KOPT-K1 (cell line): Measurements from ENCODE around the gene COLEC11.
"Not testable (repeated sequence)": the region's sequence is repeated elsewhere in the genome, so short reads cannot be mapped to it uniquely, and the experiment has no call there.

ENCODE experiments used
- H3K27ac ChIP-seq: fragments of 200-600 bp; sonication (generic); 2 replicates; pipeline ENCODE4 v1.5.1; 2016; ENCODE audit warnings: antibody characterized with exemption, mild to moderate bottlenecking, low read depth, low read length; ENCODE audit not compliant: poor library complexity, severe bottlenecking
- H3K36me3 ChIP-seq: fragments of 200-600 bp; sonication (generic); 2 replicates; pipeline ENCODE4 v1.5.1; 2017; ENCODE audit warnings: antibody characterized with exemption, mild to moderate bottlenecking, low read length, moderate library complexity; ENCODE audit not compliant: insufficient read depth
- H3K9me3 ChIP-seq: fragments of 200-600 bp; sonication (generic); 2 replicates; pipeline ENCODE4 v1.5.1; 2017; ENCODE audit warnings: antibody characterized with exemption, low read length, mild to moderate bottlenecking; ENCODE audit not compliant: insufficient read depth, poor library complexity, severe bottlenecking

COLEC11 gene

GRCh38 chr2:3608373-3609278 is 13.7 kb downstream of the COLEC11 start:
- peaks cover 8% of the 10 kb centered on the region for H3K9me3 ChIP-seq
- H3K27ac ChIP-seq = no peak overlapping the region
- H3K36me3 ChIP-seq = no peaks in the 10 kb centered on the region

DNA sequence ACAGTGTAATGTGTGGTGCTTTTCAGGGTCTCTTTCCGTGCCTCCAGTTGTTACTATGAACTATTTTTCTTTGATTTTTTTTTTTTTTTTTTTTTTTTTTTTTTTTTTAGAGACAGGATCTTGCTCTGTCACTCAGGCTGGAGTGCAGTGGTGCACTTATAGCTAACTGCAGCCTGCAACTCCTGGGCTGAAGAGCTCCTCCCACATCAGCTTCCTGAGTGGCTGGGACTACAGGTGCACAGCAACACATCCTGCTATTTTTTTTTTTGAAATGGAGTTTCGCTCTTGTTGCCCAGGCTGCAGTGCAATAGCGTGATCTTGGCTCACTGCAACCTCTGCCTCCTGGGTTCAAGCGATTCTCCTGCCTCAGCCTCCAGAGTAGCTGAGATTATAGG is 14.4 kb downstream of the COLEC11 start:
- H3K27ac ChIP-seq = not testable (repeated sequence)

GRCh38 chr2:3610415-3610814 is 15.5 kb downstream of the COLEC11 start:
- no peaks in the 10 kb centered on the region for H3K36me3 ChIP-seq
- H3K27ac ChIP-seq = no peak overlapping the region
- peaks cover 20% of the 10 kb centered on the region for H3K9me3 ChIP-seq

More for the DNA sequence above, 14.4 kb downstream of the COLEC11 start:
- H3K9me3 ChIP-seq = peaks cover 15% of the 10 kb centered on the region
- not testable (repeated sequence) for H3K36me3 ChIP-seq

DNA sequence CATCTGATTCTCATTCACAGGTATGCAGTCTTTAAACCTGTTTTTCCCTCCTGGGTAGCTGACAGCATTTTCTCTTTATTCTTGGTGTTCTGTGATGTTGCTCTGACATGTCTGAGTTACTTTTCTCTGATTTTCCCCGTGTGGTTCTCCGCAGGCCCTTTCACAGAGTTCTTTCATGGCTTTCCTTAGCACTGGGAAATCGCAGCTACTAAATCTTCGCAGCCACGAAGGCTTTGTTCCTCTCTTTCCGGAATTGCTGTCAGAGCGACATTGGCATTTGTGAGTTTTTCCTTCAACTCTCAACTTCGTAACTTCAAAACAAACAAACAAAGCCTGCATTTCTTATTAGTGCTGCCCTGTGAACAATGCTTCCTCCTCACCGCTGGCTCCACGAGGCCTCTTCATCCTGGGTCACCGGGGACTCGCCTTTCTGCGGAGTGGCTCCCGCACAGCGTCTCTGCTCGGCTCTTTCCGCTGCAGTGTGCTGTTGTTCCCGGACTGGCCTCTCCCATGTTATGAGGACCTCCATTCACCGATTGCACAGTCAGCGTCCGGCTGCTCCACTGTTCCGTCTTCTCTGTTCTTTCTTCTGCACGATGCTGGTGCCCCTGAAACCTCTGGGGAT is 16.1 kb downstream of the COLEC11 start:
- Histone ChIP-seq H3K9me3 (peaks cover 20% of the 10 kb centered on the region), H3K36me3 (no peaks in the 10 kb centered on the region), H3K27ac (no peak overlapping the region)

DNA sequence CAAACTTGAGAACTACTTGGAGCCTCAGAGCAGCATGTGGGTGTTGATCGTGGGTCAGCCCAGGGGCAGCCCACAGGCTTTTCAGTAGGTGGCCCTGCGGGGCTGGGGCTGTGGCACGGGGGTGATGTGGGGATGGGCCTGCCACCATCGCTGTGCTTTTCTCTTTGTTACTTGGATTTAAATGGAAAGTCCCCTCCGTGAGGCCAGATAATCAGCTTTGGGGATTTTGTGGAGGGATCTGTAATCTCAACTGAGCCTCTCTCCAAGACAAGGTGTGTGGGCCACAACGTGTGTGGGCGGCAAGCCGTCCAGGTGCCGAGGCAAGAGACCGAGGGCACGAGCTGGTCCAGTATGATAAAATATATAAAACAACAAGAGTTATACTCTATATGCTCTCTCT is 16.7 kb downstream of the COLEC11 start:
- Histone ChIP-seq H3K9me3 (peaks cover 21% of the 10 kb centered on the region), H3K36me3 (no peaks in the 10 kb centered on the region), H3K27ac (no peak overlapping the region)

GRCh38 chr2:3612639-3613523 is 18.0 kb downstream of the COLEC11 start:
- peaks cover 24% of the 10 kb centered on the region for H3K9me3 ChIP-seq
- no peak overlapping the region for H3K27ac ChIP-seq
- H3K36me3 ChIP-seq = no peaks in the 10 kb centered on the region

DNA sequence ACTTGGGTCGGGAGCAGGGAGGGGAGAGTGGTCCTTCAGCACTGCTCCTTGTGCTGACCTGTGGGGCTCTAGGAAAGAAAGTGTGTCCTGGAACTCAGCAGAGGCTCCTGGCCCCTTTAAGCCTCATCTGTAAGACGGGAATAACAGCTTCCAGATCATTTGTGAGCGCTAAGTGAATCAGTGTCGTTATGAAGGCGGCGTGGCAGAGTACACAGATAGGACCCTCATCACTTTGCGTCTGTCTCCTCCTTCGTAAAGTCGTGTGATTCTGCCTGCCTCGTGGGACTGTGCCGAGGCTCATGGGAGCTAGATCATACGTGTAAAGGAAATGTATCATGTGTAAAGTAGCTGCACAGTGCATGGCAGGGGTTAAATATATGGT is 18.6 kb downstream of the COLEC11 start:
- Histone ChIP-seq H3K9me3 (peaks cover 24% of the 10 kb centered on the region), H3K27ac (no peak overlapping the region), H3K36me3 (no peaks in the 10 kb centered on the region)

DNA sequence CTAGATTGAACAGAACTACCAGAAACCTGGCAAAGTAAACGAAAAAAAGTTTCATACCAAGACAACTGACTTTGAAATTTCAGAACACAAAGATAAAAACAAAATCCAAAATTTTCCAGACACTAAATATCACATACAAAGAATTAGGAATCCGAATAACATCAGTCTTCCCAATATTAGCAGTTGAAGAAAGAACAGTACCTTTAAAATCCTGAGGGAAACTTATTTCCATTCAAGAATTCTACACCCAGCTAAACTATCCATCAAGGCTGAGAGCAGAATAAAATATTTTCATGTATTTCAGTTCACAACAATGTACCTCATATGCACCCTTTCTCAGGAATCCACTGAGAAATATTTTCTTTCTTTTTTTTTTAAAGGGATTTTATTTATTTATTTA is 19.8 kb downstream of the COLEC11 start:
- H3K27ac ChIP-seq, H3K36me3 ChIP-seq: not testable (repeated sequence)
- H3K9me3 ChIP-seq = peaks cover 24% of the 10 kb centered on the region

GRCh38 chr2:3615541-3616200 is 20.8 kb downstream of the COLEC11 start:
- H3K27ac ChIP-seq, H3K36me3 ChIP-seq: not testable (repeated sequence)
- H3K9me3 ChIP-seq = peaks cover 25% of the 10 kb centered on the region

- not testable (repeated sequence) for H3K36me3 ChIP-seq, H3K27ac ChIP-seq
- peaks cover 28% of the 10 kb centered on the region for H3K9me3 ChIP-seq
These were observed 21.7 kb downstream of the COLEC11 start for GRCh38 chr2:3616435-3617197.

DNA sequence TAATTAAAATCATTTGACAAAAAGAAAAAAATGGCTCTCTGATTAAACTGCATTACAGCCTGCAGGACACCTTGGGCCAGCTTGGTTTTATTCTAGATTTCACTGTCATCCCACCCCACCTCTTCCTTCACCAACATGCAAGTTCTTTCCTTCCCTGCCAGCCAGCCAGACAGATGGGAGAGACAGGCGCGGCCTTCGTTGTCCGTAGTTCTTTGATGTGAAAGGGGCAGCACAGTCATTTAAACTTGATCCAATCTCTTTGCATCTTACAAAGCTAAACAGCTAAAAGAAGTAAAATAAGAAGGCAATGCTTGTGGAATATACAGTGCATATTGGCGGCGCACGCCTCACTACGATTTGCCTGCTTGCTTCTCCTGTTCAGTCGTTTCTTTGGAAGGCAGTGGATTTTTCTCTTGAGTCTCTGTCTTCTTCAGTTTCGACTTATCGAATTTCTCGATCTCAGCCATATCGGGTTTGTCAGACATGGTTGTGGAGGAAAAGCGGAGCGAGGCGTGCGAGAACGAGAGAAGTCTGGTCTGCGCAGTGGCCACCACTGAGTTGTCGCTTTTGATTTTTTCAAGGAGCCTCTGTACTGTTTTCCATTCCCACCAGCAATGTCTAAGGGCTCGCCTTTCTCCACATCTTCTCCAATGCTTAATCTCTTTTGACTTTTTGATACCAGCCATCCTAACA is 22.4 kb downstream of the COLEC11 start:
- no peaks in the 10 kb centered on the region for H3K36me3 ChIP-seq
- peaks cover 28% of the 10 kb centered on the region for H3K9me3 ChIP-seq
- no peak overlapping the region for H3K27ac ChIP-seq

DNA sequence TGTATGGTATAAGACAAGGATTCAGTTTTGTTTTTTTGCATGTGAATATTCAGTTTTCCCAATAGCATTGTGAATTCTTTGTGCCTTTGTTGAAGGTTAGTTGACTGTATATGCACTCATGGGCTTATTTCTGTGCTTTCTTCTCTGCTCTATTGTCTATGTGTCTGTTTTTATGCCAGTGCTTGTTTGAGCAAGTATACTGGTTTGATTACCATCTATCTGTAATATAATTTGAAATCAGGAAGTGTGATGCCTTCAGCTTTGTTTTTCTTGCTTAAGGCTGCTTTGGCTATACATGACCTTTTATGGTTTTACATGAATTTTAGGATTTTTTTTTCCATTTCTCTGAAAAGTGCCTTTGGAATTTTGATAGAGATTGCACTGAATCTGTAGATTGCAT is 23.5 kb downstream of the COLEC11 start:
- H3K9me3 ChIP-seq = peaks cover 22% of the 10 kb centered on the region
- H3K27ac ChIP-seq = no peak overlapping the region
- no peaks in the 10 kb centered on the region for H3K36me3 ChIP-seq

DNA sequence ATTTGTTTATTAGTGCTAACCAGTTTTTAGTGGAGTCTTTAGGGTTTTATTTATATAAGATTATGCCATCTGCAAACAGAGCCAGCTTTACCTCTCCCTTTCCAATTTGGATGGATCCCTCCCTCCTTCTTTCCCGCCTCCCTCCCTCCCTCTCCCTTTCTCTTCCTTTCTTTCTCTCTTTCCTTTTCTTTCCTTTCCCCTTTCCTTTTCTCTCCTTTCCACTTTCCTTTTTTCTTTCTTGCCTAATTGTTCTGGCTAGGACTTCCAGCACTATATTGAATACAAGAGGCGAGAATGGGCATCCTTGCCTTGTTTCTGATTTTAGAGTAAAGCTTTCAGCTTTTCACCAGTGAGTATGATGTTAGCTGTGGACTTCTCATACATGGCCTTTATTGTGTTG is 24.1 kb downstream of the COLEC11 start:
- Histone ChIP-seq H3K27ac (no peak overlapping the region), H3K9me3 (peaks cover 16% of the 10 kb centered on the region), H3K36me3 (no peaks in the 10 kb centered on the region)

DNA sequence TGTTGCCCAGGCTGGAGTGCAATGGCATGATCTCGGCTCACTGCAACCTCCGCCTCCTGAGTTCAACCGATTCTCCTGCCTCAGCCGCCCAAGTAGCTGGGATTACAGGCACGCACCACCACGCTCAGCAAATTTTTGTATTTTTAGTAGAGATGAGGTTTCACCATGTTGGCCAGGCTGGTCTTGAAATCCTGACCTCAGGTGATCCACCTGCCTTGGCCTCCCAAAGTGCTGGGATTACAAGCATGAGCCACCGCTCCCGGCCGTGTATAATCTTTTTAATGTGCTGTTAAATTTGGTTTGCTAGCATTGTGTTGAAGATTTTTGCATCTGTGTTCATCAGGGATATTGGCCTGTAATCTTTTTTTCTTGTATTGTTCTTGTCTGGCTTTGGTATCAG is 24.7 kb downstream of the COLEC11 start:
- not testable (repeated sequence) for H3K27ac ChIP-seq, H3K9me3 ChIP-seq, H3K36me3 ChIP-seq
